GM10847 (cell line): Measurements from ENCODE around the gene LUZP1.

Source experiments
- POLR2A ChIP-seq: IDR thresholded peaks from 2 replicates; pipeline ENCODE4 v1.6.1; 2011; ENCODE audit not compliant: insufficient read length; ENCODE audit errors: extremely low read depth

The LUZP1 gene

DNA sequence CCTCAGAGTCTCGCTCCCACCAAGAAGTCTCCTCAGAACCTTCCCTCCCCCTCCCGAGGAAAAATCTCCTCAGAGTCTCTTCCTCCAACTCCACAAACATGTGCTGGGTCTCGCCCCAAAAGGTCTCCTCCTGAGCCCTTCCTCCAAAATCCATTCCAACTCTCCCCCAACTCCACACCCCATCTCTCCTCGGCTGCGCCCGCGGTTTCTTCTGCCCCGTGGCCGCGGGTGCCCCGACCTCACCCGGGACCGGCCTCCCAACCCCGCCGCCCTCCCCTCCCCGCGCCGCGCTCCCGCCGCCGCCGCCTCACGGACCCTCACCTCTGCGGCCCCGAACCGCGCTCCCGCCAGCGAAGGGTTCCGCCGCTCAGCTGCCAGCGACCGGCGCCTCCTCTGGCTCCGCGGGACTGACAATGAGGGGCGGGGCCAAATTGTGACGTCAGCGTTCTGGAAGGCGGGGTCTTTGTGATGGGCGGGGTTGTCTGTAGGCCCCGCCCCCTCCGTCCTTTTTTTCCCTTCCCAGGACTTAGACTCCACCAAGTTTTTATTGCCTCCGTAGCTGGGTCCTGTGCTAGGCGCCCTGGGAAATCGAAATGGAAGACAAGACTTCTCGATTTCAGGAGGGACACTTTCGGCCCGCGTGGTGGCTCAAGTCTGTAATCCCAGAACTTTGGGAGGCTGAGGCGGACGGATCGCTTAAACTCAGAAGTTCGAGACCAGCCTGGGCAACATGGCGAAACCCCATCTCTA is at the start of gene LUZP1:
LUZP1 (minus strand) TSS at position 412 of the 750 bp plus-strand sequence.
- TF ChIP-seq POLR2A: peak; percentile 80

DNA sequence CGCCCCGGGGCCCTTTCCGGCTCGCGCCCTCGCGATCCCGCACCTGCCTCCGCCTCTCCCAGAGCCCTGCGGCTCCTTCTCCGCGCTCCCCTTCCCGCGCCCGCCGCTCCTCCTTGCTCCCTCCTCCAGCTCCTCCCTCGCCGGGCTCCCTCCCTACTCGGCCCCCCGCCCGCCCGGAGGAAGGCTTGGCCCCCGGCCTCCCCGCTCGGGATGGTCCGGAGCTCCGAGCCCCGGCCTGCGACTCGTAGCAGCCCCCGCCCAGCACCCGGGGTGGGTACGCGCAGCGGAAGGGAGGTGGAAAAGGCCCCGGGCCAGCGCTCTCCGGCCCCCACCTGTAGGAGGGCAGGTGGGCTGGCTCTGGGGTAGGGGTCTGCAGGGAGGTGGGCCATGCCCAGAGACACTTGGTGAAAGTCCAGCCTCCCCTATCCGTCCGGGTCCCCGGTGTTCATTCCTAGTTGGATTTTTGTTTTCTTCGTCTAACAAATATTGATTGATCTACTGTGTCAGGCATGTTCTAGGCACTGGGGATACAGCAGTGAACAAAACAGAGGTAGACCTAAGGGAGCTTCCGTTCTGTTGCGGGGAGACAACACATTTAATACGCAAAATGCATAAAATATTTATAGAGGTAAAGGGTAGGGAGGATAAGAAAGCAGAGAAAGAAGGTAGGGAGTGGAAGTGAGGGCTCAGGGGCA is 48.9 kb upstream of the LUZP1 start, which contains the start of gene HTR1D:
HTR1D (minus strand) TSS at position 82 of the 695 bp plus-strand sequence. CDS start 23,283 bp downstream, outside the sequence.
- no peak for TF ChIP-seq POLR2A

DNA sequence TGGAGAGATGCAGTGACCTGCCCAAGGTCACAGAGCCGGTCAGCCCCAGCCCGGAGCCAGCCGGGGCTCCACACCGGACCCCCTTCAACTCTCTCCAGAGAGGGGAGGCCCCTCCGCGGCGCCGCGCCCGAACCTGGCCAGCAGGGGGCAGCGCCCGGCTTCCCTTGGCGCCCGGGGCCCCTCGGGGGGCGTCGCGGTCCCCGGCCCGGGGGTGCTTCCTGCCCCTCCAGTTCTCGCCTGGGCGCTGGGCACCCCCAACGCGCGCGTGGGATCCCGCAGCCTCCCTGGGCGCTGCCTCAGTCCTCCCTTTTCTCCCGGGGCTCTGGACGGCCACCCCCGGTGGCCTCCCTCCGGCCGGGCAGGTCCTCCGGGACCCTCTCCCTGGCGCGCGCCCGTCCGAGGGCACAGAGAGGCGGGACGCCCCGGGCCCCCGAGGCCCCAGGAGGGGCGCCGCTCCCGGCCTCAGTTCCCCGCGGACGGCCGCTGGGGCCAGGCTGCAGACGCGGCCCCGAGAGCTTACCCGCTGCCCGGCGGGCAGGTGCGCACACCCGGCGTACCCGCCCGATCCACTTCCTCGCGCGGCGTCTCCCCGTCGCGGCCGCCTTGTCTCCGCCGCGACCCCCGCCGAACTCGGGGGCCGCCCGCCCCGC is 48.2 kb upstream of the LUZP1 start:
- no peak for TF ChIP-seq POLR2A

DNA sequence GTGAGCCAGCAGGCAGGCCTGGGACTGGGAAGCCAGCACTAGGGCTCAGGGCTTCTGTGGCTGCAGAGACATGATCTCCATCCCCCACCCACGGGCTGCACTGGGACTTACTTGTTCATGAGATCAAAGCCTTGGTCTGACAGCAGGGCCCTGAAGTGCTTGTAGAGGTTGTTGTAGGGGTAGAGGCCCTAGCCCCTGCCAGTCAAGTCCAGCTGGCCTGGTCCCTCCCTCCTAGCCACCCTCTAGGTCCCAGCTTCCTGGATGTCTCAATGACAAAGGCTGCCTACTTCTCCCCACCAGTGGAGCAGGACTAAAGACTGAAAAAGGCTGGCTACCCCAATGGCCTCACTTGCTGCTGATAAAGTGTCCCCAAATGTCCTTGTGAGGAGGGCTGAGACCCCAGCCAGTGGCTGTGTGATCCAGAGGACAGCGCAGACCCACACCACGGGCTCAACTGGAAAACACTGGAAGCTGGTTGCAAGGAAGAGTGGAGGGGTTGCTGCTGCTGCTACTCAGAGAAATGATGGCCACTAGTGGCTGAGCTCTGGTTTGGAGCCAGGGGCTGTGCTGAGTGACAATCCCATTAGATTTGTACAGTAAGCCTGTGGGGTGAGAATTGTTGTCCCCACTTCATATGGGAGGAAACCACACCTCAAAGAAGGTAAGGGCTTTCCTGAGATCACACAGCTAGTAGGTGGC is 47.2 kb upstream of the LUZP1 start:
- no peak for TF ChIP-seq POLR2A

DNA sequence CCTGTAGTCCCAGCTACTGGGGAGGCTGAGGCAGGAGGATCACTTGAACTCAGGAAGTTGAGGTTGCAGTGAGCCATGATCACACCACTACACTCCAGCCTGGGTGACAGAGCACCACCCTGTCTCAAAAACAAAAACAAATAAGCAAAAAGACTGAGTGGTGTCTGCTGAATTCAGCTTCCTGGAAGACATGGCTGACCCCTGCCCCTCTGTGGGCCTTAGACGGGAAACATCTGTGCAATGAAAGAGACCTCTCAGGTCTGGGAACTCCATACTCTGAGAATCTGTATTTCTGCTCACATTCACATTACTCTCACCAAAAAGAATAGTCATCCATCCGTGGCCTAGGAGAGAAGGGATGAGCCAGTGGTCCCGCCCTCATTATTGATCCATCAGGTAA is 46.6 kb upstream of the LUZP1 start:
- TF ChIP-seq POLR2A: no peak

DNA sequence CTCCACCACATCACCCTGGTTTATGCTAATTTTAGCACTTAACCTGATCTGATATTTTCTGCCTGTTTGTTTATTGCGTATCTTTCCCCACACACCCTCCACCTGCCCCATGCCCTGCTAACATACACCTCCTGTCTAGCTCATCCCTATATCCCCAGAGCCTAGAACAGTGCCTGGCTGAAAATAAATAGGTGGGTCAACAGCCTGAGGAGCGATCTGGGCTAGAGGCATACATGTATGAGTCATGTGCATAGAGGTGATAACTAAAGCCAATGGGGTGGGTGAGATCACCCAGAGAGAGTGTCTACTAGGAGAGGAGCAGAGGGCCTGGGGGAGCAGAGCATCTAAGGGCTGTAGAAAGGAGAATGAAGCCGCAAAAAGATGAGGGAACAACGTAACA is 46.0 kb upstream of the LUZP1 start:
- TF ChIP-seq POLR2A: no peak

DNA sequence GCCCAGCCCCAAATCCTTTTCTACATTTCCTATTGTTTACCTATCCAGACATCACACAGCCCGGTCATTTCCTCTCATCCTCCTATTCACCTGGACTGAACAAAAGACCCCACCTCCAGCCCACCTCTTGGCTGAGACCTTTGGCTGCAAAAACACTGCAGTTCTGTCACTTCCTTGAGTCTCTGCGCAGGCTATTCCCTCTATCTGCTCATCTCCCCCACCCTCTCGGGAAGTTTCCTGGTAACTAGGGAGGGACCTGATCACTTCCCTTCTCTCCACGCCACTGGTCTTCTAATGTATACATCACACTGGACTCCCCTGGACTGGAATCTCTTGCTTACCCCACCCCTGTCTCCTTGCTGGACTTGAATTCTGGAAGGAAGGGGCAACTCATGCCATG is 43.3 kb upstream of the LUZP1 start:
- no peak for TF ChIP-seq POLR2A

DNA sequence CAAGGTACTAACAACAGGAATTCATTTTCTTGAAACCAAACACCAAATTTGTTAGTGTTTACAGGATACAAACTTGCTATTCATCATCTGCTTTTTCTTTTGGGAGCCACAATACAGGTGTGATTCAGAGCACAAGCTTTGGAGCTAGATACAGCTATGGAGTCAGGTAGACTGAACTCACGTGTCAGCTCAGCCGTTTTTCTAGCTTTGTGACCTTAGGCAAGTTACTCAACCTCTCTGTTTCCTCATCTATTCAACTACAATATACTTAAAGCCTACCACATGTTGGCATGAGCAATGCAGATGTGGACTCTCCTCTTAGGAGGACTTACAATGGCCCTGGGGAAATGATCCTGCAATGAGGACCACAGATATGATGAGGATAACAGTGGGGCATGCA is 42.3 kb upstream of the LUZP1 start:
- TF ChIP-seq POLR2A: no peak

DNA sequence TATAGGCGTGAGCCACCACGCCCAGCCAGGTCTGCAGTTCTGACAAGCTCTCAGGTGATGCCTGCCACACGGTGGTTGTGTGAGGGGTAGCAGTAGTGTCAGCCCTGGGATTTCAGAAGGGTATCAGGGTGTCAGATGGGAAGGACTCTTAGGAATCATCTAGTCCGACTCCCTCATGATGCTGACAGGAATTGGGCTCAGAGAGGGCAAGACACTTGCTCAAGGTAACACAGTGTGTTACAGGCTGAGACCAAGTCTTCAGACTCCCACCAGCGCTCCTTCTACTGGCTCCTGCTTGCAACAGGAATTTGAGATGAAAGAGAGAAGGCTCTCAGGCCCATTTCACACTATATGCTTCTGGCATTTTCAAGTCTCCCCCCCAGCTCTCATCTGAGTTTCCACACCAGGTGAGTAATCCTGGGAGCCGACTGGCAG is 41.7 kb upstream of the LUZP1 start:
- TF ChIP-seq POLR2A: no peak

DNA sequence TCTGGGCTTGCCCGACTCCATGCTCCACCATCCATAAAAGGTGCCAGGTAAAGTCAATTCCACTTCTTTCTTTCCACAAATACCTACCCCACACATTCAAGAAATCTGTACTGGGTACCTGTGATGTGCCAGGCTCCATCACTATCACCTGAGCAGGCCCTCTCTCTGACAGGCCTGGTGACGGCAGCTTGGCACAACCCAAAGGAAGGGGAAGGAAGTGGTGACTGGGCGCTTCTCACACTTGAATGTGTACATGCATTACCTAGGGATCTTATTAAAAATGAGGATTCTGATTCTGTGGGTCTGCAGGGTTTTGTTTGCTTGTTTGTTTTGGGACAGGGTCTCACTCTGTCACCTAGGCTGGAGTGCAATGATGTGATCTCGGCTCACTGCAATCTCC is 41.1 kb upstream of the LUZP1 start:
- TF ChIP-seq POLR2A: no peak

DNA sequence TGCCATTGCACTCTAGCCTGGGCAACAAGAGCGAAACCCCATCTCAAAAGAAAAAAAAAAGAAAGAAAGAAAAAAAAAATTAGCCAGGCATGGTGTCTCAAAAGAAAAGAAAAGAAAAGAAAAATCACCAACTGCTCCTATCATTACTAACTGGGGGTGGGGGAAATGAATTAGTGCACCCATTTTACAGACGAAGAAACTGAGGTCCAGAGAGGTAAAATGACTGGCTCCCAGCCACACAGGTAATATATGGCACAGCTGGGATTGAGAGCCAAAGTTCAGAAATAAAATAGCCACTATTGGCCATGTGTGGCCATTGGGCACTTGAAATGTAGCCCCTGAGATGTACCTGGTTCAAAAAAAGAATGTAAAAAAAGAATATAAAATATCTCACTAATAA is 39.9 kb upstream of the LUZP1 start:
- TF ChIP-seq POLR2A: no peak

DNA sequence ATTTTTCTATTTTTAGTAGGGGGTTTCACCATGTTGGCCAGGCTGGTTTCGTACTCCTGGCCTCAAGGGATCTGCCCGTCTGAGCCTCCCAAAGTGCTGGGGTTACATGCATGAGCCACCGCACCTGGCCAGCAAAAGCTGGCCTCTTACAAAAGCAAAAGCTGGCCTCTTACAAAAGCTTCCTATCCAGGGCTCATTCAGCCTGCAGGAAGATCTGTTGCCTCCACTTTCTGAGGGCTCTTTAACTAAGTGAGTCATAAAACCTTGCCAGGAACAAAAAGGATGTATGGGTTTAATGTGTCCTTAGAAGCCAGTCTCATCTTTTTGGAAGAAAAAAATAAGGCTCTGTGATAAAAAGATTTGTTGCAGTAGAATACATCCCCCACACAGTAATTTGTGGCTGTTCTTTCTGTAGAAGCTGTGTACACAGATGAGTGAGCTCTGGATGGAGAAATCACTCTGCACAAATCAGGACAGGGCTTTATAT is 33.6 kb upstream of the LUZP1 start:
- no peak for TF ChIP-seq POLR2A

DNA sequence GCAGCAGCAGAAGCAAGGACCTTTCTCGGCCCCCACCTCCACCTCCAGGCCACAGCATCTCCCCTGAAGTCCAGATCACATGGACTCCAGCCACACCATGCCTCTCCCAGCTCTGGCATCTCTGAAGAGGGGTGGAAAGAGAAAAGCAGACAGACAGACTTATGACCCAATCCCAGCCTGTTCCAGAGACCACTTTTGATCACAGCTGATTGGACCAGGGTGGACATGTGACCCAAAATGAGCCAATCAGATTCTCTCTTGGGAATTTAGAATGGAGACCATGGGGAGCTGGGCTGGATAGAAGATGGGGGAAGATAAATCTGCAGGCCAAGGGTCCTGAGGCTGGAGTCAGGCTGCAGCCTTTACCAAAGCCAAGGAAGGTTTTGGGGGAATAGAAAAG is 32.2 kb upstream of the LUZP1 start:
- no peak for TF ChIP-seq POLR2A

DNA sequence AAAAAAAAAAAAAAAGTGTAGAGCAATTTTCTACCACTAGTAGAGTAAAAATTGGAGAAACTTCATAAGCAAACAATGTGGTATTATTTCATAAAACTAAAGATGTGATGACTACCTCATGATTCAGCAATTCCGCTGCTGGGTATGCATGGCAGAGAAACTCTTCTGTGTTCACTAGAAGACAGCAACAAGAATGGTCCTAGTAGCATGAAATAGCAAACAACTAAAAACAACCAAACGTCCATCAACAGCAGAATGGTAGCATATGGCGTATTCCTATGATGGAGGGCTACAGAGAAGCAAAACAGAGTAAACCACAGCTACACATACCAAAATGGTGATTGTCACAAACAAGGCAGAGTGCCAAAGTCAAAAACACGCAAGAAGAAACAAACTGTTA is 29.7 kb upstream of the LUZP1 start:
- no peak for TF ChIP-seq POLR2A

DNA sequence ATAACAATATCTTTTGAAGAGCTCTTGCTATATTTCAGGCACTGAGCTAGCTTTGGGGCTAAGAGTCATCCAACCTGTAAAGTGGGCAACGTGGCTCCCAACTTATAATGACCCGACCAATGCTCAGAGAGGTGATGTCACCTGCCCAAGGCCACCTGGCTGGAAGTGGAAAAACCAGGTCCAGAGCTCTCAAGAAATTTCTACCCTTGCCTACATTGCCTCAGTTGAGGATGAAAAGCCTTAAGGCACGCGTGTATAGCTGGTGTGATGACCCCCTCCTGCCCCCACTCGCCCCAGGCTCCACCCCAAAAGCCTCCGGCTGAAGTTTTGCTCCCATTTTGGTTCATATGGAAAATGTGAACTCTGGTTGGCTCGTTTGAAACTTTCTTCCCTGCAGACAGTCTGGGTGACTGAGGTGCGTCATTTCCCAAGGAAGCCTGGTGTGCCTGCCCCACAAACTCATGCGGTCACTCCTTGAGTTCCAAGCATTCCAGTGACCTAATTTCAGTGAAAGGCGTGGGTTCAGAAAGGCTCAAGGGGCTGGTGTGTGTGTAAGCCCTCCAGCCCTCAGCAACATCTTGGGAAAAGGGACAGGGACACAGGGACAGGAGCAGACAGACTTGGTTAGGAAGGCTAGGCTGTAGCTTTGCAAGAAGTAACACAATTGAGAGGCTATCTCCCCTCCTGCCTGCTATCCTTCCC is 28.1 kb upstream of the LUZP1 start:
- no peak for TF ChIP-seq POLR2A
